COLO668 (cell line): ENCODE data around the gene KDM1B.

Experiments
- DNase-seq: peaks from one replicate; lab custom pipeline; 2025; ENCODE audit not compliant: unreplicated experiment; lab: John Stamatoyannopoulos, UW

KDM1B gene

GRCh38 chr6:18261877-18262276 is 106.7 kb downstream of the KDM1B start:
- no peak for DNase-seq

DNA sequence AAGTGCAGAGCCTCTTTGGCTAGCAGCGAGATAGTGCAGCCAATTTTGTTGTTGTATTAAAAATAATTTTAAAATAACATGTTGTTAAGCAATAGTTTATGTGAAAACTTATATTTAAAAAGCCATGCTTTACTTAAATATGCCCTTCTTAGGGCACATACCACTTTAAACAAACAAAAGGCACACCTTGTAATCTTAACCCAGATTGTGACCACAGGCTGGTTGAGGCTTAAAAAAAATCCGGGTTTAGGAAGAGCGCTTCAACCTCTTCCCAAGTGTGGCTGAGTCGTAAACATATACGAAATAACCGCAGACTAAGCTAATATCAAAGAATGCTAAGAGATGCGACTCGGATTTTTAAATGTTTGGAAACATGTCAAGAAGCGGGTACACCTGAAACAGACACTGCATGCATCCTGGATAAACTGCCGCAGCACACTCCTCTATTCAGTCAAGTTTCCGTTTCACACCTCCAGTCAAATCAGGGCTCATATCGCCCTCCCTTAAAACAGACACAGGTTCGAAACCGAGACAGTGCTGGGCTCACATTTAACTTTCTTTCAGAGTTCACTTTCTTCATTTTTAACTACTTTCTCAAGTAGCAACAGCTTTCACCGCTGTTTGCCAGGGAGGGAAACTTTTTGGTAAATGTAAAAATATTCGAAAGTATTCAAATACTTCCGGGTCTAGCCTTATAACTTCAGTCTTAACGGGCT is 107.6 kb downstream of the KDM1B start:
- DNase-seq: peak; percentile 4

GRCh38 chr6:18263418-18264218 is 108.4 kb downstream of the KDM1B start:
- DNase-seq: peak; percentile 50

DNA sequence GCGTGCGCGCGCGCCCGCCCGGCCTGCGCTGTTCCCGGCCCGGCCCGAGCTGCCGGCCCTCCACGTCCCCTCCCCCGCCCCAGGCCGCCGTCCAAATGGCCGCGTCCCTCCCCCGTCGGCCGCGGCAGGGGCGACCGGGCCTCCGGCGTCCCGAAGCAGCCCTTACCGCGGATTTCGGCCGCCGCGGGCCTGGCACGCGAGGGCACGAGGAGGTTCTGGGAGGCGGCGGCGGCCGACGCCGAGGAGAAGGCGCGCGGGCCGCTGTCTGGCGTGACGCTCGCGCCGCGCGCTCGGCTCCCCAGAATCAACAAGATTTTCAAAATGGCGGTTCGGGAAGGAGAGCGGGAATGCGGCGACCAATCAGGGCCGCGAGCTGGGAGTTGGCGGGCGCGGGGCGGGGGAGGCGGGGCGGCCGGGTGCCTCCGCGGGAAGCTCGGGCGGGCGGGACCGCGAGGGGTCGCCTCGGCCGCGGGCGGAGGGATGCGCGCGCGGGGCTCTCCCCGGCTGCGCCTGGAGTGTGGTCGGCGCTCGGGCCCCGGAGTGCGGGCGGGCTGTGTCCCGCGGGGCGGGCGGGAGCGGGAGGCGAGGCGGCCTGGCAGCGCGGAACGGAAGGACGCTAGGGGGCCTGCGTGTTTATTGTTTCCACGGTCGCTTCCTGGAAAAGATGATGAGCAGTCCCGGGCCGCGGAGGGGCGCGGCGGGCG is 109.1 kb downstream of the KDM1B start, which contains the start of gene DEK:
TSS of gene DEK (minus strand) at position 312 of the 704 bp plus-strand sequence. CDS start 543 bp downstream, outside the sequence.
- peak; percentile 88 for DNase-seq

DNA sequence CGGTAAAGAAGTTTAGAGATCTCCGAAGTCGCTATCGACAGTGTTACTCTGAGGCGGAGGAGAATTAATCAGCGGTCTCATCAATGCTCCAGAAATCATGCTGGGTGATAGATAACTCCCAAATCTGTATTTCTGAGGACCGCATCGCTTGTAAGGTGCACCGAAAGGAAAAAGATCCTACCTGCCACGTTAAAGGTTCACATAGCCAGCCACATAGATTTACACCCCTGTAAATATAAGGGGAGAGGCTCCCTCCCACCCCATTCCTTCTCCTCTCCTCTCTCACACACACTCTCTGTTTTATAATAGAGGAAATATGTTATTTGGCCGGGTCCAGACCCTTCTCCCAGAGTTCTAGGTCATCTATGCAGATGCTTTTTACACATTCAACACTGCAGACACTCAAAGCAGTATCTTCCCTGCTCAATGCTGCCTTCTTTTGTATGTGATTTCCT is 109.7 kb downstream of the KDM1B start:
- DNase-seq: no peak

DNA sequence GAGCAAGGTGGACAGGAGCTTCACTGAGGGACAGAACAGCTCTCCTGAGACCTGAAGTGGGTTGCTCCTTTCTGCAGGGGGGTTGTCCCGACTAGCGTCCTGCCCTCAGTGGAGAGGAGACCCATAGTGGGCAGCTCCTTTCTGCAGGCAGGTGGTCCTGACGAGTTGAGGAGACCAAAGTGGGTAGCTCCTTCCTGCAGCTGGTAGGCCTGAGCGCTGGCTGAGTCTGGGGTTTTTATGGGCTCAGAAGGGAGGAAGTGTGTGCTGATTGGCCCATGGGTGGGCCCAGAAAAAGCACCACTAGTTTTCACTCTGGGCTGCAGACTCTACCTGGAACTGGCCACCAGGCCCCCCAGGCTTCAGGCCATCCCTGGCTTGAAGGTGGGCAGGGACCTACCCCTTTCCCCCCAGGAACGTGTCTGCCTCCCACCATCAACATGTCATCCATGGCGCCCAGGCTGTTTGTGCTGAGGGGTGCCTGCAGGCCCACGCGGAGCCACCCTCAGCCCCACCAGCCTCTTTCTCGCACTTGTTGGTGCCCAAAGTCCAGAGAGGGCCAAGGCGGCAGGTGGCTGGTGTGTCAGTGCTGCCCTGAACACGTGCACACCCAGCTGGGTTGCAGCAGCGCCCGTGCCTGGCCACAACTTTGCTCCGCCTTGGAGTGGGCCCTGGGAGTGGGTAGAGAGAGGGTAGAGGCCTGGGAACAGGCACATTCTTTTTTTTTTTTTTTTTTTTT is 110.7 kb downstream of the KDM1B start:
- DNase-seq: no peak

- no peak for DNase-seq
These were observed 111.3 kb downstream of the KDM1B start for GRCh38 chr6:18266523-18266912.

DNA sequence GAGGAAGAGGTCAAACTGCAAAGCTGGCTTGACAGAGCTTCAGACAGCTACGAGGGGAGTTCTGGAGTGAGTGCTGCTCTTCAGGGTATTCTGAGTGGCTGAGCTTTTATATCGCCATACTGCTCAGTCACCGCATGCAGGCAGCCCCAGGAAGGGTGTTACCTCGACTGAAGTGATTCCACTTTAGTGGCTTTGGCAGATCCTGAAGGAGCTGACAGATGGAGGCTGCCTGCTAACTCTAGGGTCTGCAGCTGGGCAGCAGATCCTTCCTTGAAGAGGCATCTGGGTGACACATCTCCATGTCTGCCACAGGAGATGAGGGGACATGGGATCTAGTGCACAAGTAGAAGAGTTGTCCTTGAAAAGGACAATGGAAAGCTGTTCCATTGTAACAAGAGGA is 112.8 kb downstream of the KDM1B start:
- no peak for DNase-seq

DNA sequence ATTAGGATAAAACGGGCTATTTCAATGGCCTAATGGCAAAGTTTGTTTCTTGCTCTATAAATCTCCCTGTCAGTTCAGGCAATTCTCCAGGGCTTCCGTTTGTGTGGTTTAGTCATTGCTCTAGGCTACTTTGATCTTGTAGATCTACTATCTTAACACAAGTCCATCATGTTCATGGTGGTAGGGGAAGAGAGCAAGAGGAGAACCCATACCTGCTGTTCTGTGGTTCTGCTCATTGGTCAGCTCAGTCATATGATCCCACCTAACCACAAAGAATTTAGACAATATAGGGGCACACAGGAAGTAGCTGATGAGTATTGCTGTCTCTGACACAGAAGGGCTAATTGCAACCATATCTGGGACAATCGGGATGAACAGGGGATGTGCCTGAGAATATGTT is 114.0 kb downstream of the KDM1B start:
- no peak for DNase-seq

DNA sequence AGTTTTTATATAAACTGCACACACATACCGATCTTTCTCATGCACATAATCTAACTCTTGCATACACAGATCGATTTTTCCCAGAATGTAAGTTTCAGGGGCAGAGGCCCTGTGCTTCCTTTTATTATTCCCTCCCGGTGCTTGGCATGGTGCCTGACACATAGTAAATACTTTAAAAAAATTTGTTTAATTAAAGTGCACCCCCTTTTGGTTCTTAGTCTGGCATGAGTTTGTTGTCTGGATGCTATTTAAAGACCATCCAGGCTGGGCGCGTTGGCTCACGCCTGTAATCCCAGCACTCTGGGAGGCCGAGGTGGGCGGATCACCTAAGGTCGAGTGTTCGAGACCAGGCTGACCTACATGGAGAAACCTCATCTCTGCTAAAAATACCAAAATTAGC is 114.5 kb downstream of the KDM1B start:
- no peak for DNase-seq

GRCh38 chr6:18270216-18270615 is 115.0 kb downstream of the KDM1B start:
- DNase-seq: no peak
